ENCODE measurements around the gene SCN4B.
"Not testable (repeated sequence)": the region's sequence is repeated elsewhere in the genome, so short reads cannot be mapped to it uniquely, and the experiment has no call there.

SCN4B gene, protein sequence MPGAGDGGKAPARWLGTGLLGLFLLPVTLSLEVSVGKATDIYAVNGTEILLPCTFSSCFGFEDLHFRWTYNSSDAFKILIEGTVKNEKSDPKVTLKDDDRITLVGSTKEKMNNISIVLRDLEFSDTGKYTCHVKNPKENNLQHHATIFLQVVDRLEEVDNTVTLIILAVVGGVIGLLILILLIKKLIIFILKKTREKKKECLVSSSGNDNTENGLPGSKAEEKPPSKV

DNA sequence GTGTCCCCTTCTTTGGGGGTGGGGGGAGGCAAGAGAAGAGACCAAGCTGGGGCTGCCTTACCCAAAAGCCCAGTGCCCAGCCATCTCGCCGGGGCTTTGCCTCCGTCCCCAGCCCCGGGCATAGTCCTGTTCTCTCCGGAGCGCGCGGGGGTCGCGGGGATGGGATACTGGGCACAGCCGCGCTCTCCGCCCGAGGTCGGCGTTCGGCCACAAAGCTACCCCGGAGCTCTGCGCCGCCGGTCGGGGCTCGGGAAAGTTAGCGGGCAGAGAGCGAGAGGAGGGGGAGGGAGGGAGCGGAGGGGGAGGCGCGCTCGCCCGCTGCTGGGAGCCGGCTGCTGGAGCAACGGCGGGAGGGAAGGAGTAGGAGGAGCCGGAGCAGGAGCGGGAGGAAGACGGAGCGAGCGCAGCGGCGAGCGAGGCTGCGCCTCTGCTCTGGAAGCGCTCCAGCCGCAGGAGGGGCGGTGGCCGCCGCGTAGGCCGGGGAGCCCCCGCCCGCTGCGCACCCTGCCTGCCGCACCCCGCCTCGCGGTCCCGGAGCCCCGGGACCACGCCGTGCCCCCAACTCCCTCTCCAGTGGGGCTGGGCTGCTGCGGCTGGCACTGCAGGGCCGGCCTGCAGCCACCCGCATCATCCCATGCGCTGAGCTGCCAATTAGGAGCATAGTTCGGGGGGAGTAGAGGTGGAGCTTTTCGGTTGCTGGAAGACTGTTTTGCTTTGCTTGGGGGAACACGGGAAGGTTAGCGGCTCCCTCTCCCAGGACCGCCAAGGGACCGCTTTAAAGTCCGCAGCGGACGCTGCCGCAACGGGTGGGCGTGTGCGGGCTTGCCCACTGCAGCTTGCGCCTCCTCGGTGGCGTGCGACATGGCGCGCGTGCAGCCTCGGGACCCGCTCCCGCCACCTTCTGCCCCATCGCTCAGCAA lies at the start of gene SCN4B:
Gene SCN4B, minus strand, starts transcription at position 272 of the 920 bp plus-strand sequence. Its CDS starts 150 bp downstream, at position 122.
- no peak for DNase-seq

DNA sequence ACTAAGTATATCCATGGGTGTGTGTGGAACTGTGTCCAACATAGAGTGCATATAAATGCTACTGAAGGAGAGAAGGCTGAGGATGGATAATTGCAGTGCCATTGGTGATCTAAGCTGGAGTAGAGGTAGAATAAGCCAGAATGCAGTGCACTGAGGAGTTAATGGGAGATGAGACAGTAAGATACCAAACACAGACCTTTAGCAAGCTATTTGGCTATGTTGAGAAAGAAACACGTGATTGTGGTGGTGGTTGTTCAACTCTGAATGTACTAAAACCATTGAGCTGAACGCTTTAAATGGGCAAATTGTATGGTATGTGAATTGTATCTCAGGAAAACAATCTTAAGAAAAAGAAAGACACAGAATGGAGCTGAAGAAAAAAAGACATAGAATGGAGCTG lies 49.3 kb upstream of the SCN4B start:
- no peak for DNase-seq

DNA sequence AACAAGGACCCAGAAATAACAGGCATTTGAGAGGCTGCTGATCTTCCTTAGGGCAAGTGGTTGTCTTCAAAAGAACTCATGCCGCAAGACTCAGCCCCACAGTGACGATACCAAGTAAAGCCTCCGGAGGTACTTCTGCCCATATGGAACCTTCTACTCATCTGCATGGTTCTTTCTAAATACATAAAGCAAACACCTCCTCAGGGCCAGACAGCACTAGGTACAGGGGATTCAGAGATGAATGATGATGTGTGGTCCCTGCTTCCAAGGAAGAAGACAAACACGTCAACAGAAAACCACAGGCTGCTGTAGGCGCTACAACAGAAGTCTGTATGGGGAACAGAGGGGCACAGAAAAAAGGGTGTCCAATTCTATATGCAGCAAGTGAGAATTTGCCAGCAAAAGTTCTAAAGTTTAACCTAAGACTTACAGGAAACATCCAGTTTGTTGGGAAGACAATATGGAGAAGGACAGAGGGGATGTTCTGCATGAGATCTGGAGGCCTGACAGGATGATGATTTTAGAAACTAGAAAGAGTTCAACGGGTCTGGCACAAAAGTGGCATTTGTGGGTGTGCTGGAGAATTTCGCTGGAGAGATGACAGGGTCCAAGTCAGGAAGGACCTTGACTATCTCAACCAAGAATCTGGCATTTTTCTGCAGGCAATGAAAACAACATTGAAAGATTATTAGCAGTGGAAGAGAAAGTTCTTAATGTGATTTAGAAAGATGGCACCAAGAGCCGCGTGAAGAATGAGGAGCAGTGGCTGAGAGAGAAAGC lies 48.5 kb upstream of the SCN4B start:
- DNase-seq, result peak; percentile 79

DNA sequence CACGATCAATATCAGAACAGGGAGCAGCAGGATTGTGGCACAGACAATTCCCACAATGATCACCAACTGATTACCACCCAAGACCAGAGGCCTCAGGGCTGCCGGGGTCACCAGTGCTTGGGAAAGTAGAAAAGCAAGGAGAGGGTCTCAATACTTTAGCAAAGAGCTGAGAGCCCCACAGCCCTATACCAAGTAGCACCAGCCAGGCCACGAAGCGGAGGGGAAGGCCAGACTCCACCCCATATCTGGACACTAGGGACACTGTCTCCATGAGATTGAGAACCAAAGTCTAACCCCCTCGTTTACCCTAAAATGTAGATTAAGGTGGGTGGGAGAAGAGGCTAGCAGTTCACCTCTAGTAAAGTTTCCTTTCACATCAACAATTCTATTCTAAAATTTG lies 47.9 kb upstream of the SCN4B start:
- peak; percentile 75 for DNase-seq

DNA sequence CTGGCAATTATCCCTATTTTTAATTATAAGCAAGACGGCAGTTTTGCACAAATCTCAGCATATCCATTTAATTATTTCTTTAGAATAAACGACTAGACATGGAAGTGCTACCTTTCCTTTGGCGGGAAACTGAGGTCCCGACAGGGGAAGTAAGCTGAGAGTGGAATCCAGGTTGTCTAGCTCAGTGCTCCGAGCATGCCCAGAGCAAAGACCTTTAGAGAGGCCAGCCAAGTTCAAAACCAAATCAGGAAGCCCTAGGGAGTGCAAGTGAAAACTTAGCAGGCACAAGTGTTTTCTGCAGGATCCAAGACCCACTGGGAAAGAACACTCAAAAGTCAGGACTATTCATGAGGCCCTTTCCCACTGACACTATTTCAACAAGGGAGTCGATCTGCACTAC lies 46.5 kb upstream of the SCN4B start:
- no peak for DNase-seq

DNA sequence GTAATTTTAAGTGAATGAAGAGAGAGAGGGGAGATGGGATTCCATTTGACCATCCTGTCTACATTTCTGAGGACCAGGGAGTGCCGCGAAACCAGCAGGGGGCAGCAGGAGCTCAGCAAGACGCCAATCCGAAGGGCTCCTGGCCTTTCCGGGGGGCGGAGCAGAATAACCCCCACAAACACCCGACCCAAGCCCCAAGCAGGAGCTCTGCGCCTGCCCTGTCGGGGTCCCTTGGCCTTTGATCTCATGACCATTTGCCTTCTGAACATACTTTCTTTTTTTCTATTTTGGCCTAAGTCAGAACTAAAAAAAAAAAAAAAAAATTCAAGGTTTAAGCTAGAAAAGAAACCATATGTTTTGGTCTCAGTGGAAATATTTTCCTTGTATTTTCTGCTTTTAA lies 45.7 kb upstream of the SCN4B start:
- peak; percentile 92 for DNase-seq

DNA sequence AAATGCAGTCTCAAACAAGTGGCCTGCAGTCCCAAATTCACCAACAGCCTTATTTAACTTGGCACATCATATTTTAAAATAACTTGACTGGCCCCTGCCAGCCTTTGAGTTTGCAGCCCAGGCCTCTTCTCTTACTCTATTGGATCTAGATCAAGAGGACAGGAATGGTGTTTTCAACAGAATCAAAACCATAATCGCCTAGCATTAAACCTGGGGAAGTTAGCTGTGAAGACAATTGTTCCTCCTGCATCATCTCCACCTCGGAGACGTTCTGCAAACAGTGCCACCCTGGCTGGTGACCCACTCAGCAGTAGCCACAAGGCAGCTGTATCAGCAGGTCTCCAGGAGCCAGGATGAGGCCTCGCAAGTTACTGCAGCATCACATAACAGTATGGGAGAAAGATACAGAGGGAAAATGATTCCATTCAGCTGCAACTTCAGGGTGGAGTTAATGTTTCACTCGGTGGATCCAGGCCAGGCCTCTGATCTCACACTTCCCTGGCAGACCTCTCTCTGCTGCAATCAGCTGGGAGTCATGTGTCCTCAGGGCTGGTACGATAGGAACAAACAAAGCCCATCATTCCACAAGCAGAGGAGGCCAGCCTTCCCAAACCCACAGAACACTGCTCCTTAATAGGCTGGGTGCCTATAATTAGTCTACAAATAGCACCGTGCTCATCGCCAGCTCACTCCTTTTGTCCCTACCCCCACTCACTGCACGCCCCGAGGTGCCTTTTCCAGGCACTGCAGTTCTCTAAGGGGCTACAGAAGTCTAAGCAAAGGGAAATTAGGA lies 42.4 kb upstream of the SCN4B start:
- DNase-seq, result no peak

DNA sequence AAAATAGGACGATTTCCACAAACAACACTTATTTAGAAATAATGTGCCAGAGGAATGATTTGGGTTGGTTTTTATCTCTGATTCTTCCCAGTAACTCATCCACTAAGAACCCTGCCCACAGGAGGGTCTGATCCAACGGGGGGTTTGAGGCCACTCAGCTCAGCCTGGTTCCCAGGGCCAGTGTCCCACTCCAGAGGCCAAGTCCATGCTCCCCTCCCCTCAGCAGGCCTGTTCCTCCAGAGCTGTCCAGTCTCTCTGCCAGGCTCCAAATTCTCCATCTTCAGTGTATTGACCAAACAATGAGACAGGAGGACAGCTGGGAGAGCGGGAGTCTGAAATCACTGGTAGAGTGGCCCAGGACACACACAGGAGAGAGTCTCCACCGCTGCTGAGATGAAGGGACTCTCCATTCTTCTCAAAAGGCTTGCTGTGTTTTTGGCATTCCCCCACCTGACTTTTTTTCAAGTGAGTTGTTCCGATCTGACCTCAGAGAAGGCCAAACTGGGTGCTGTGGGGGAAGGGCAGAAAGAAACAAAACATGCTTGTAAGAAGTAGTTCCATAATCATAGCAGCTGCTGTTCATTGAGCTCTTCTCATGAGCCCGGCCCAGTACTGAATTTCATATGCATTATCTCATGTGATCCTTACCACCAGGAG lies 41.4 kb upstream of the SCN4B start:
- no peak for DNase-seq

DNA sequence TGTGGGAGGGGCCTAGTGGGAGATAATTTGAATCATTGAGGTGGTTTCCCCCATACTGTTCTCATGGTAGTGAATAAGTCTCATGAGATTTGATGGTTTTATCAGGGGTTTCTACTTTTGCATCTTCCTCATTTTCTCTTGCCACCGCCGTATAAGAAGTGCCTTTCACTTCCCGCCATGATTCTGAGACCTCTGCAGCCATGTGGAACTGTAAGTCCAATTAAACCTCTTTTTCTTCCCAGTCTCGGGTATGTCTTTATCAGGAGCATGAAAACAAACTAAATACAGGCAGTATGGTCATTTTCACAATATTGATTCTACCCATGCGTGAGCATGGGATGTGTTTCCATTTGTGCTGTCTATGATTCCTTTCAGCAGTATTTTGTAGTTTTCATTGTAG lies 40.2 kb upstream of the SCN4B start:
- not testable (repeated sequence) for DNase-seq

DNA sequence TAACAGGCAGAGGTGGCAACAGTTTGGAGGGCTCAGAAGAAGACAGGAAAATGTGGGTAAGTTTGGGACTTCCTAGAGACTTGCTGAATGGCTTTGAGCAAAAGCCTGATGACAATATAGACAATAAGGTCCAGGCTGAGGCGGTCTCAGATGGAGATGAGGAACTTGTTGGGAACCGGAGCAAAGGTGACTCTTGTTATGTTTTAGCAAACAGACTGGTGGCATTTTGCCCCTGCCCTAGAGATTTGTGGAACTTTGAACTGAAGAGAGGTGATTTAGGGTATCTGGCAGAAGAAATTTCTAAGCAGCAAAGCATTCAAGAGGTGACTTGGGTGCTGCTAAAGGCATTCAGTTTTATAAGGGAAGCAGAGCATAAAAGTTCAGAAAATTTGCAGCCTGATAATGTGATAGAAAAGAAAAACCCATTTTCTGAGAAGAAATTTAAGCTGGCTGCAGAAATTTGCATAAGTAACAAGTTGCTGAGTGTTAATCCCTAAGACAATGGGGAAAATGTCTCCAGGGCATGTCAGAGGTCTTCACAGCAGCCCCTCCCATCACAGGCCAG lies 38.4 kb upstream of the SCN4B start:
- not testable (repeated sequence) for DNase-seq

DNA sequence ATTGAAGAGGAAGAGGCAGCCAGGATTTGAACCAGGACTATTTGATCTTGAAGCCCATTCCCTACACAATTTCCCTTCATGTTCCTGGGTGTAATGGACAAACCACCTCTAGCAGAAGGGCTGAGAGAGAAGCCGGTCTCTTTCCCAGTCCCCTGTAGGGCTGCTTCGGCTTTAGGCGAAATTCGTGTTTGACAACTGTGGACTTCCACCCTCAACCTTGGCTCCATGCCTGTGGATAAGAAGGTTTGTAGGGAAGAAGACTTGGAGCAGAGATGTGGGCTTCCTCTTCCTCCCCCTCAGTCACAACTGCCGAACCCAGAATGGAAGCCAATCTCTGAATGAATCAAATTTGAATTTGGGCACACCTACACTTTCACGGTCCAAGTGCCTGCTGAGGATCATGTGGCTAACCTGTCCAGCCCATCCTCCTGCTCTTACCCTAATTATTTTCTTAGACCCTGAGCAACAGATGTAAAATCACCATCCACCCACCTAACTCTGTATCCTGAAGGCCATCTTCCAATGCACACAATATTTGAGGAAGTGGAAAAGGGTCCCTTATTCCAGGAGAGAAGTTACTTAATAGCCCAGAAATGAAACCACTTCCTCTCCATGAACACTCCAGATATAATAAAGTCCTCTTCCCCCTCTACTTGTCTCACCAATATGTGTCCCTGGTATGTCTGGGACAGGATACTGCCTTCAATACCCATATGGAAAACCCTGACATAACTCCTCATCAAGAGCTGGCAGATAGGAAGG lies 33.9 kb upstream of the SCN4B start:
- no peak for DNase-seq

DNA sequence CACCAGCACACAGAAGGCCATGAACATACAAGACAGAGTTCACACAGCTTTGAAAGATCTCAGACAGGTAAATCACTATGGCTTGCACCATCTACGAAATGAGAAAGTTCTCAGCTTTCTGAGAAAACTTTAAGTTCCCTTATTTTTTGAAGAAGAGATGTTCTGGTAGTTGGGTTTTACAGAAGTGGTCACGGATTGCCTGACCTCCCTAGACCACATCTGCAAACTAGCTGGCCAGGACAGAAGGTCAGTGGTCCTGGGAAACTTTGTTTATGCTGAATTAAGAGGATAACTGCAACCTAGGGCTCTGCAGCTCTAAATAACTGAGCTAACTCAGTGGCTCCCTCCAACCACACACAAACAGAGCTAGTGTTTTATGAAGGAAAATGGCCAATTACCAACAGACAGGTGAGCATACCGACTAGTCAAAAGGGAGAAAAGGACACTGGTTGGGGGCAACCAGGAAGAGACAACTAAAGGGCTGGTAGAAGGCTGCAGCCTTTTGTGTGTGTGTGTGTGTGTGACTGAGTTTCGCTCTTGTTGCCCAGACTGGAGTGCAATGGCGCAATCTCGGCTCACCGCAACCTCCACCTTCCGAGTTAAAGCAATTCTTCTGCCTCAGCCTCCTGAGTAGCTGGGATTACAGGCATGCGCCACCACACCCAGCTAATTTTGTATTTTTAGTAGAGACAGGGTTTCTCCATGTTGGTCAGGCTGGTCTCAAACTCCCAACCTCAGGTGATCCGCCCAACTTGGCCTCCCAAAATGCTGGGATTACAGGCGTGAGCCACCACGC lies 32.4 kb upstream of the SCN4B start:
- no peak for DNase-seq

DNA sequence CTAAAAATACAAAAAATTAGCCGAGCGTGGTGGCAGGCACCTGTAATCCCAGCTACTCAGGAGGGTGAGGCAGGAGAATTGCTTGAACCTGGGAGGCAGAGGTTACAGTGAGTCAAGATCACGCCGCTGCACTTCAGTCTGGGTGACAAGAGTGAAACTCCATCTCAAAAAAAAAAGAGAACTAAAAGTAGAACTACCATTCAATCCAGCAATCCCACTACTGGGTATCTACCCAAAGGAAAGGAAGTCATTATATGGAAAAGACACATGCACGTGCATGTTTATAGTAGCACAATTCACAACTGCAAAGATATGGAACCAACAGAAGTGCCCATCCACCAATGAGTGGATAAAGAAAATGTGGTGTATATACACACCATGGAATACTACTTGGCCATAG lies 31.1 kb upstream of the SCN4B start:
- DNase-seq, result not testable (repeated sequence)

DNA sequence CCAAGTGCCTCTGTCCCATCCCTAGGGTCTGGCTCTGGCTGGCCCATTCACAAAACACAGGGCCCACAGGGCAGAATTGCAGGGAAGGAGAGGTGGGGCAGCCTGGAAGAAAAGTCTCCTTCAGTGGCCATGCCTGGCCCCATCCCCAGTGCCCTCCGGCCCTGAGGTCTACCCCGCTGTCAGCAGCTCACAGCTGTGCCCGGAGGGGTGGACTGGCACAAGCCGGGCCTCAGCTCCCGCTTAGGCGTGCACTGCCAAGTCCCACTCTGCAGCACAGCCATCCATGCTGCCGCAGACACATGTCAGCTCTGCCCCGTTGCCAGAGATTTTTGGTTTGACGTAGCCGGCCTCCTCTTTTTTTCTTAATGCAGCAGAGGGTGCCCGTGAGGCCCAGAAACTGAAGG lies 27.7 kb upstream of the SCN4B start:
- DNase-seq, result no peak

DNA sequence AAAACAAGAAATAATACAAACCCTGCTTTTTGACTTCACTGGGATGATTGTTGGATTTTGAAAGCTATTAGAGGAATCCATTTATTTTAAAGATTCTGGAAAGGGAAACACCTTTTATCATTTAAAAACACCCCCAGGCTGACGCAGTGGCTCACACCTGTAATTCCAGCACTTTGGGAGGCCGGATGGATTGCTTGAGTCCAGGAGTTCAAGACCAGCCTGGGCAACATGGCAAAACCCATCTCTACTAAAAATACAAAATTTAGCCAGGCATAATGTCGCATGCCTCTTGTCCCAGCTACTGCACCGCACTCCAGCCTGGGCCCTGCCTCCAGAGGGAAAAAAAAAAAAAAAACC lies 24.1 kb upstream of the SCN4B start:
- no peak for DNase-seq

DNA sequence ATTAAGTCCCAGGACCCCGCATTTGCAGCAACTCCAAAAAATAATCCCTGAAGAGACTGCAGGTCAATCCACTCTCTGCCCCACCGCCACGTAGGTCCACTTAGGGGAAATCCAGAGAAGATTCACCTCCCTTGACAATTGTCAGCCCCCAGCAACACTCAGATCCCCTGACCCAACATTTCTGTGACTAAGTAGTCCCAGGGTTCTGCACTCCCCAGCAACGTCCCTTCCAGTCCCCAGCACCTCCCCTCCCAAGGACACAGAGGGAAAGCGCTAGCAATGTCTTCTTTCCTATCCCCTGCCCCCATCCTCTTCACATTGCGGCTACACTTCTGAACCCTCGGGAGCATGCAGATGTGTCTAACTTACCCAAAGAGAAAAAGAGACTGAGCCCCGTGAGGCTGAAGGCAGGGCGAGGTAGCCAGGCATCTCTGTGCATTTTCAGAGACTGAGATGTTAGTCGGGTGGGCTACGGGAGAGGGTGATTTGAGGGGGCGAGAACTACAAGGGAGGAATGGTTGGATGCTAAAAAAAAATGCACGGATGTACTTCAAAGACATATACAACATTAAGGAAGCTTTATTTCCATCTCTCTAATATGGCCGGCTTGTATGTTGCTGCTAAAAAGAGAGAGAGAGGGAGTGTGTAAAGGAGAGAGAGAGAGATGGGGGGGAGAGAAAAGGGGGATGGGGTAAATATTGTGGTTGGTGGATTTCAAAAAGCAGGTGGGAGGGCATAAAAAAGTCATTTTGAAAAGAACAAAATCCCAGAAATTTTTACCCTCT lies 23.6 kb upstream of the SCN4B start, which contains the start of gene SCN2B:
Gene SCN2B, minus strand, starts transcription at position 647 of the 785 bp plus-strand sequence. Its CDS starts 208 bp downstream, at position 439.
- DNase-seq, result no peak

DNA sequence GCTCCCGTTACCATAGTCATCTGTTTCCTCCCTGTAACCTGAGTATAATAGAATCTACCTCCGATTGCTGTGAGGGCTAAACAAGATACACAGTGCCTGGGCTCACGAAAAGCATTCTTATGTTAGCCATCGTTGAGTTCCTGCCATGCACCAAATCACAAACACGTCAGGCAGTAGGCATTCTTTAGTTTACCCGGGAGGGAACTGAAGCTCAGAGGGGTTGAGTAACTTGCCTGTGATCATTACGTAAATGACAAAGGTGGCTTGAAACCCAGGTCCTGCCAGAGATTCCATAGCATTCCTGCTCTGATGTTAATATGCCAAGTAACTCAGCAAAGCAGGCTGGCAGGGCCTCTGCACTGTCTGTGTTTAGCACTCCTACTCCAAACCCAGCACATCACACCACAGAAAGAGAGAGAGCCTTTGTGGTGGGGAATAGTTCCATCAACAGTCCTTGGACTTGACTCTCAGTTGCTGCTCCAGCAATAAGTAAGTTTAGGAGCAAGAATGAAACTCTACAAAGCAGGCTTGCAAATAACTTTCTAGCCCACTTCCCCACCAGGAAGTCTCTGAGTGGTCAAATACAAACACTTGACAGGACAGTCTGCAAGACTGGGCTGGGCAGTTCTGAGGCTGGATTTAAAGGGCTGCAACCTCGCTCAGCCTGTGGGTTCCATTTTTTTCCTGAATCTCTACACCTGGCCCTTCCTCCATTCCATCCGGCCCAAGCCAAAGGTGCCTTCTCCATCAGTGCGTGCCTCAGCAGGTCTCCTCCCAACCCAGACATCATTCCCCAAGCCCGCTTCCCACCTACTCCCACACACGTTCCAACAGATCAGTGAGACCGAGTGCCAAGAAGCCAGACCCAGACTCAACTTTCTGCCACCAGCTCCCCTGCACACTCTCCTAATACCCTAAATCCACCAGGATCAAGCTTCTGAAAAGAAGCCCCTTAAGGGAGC lies 22.7 kb upstream of the SCN4B start:
- no peak for DNase-seq

DNA sequence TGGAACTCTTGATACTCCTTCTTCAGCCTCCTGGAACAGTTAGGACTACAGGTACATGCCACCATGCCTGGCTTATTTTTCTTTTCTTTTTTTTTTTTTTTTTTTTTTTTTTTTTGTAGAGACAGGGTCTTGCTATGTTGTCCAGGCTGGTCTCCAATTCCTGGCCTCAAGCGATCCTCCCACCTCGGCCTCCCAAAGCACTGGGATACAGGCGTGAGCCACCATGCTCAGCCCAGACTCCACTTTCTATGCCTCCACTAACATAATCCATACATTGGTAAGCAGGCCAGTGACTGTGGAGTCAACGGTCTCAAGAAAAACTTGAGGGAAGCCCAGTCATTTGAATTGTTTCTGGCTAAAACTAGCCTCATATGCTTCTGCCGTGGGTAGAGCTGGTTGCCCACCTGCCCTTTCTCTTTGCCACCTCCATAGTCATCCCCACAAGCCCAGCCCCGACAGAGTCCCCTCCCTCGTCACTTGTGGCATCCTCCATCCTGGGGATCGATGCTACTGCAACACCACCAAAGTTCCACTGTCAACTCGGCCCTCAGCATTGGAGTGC lies 21.5 kb upstream of the SCN4B start:
- DNase-seq, result no peak

Measured in activated CD8-positive, alpha-beta memory T cell treated with anti-CD3 and anti-CD28 coated beads for 24 hours (primary cell).